GM23248 (cell line): ENCODE results near the gene FAM240B. TPM values are rescaled to one million over a fixed set of nuclear protein-coding genes. Genes with fewer than 3 reads are reported as not detected.

Experiments used
- DNase-seq: peaks from one replicate; pipeline ENCODE4 v3.0.0-alpha.2; 2015
- H2AFZ ChIP-seq: fragments of 200-600 bp; sonication (generic); 2 replicates; pipeline ENCODE4 v1.6.1; 2016; ENCODE audit warnings: antibody characterized with exemption
- H3F3A ChIP-seq: fragments of 200-600 bp; sonication (generic); 2 replicates; pipeline ENCODE4 v1.6.1; 2016; ENCODE audit warnings: mild to moderate bottlenecking, antibody characterized with exemption, mixed run types; ENCODE audit not compliant: insufficient read depth
- H3K27ac ChIP-seq: fragments of 200-600 bp; sonication (generic); 2 replicates; pipeline ENCODE4 v1.5.1; 2016; ENCODE audit warnings: mild to moderate bottlenecking
- H3K27me3 ChIP-seq: fragments of 200-600 bp; sonication (generic); replicated peaks from 2 replicates; pipeline ENCODE4 v1.6.1; 2016; ENCODE audit warnings: mild to moderate bottlenecking; ENCODE audit not compliant: insufficient read depth
- H3K36me3 ChIP-seq: fragments of 200-600 bp; sonication (generic); 2 replicates; pipeline ENCODE4 v1.6.1; 2016; ENCODE audit warnings: low read depth, mild to moderate bottlenecking
- H3K4me1 ChIP-seq: fragments of 200-600 bp; sonication (generic); 2 replicates; pipeline ENCODE4 v1.6.1; 2016; ENCODE audit warnings: mild to moderate bottlenecking; ENCODE audit not compliant: insufficient read depth
- H3K4me2 ChIP-seq: fragments of 200-600 bp; sonication (generic); one replicate; pipeline ENCODE4 v1.6.1; 2016; ENCODE audit warnings: mild to moderate bottlenecking; ENCODE audit not compliant: unreplicated experiment
- H3K4me3 ChIP-seq: fragments of 200-600 bp; sonication (generic); 2 replicates; pipeline ENCODE4 v1.5.1; 2016; ENCODE audit warnings: mild to moderate bottlenecking
- H3K79me2 ChIP-seq: fragments of 200-600 bp; sonication (generic); 2 replicates; pipeline ENCODE4 v1.6.1; 2016; ENCODE audit warnings: mild to moderate bottlenecking; ENCODE audit not compliant: insufficient read depth
- H3K9ac ChIP-seq: fragments of 200-600 bp; sonication (generic); 2 replicates; pipeline ENCODE4 v1.6.1; 2016; ENCODE audit warnings: mild to moderate bottlenecking
- H3K9me2 ChIP-seq: fragments of 200-600 bp; sonication (generic); 2 replicates; pipeline ENCODE4 v1.6.1; 2016; ENCODE audit warnings: mixed run types, mild to moderate bottlenecking, moderate library complexity; ENCODE audit not compliant: insufficient read depth
- H3K9me3 ChIP-seq: fragments of 200-600 bp; sonication (generic); one replicate; pipeline ENCODE4 v1.6.1; 2017; ENCODE audit warnings: low read depth
- H4K20me1 ChIP-seq: fragments of 200-600 bp; sonication (generic); 2 replicates; pipeline ENCODE4 v1.6.0; 2016; ENCODE audit not compliant: insufficient read depth
- EZH2 ChIP-seq: fragments of 200-600 bp; sonication (generic); IDR thresholded peaks from 2 replicates; pipeline ENCODE4 v1.6.1; 2018; ENCODE audit warnings: antibody characterized with exemption, mild to moderate bottlenecking; ENCODE audit not compliant: insufficient read depth, poor library complexity, severe bottlenecking
- EZH2phosphoT487 ChIP-seq: fragments of 200-600 bp; sonication (generic); IDR thresholded peaks from 2 replicates; pipeline ENCODE4 v1.6.1; 2018; ENCODE audit warnings: antibody characterized with exemption, moderate library complexity, mild to moderate bottlenecking, low read depth; ENCODE audit not compliant: insufficient read depth
- WGBS, 2 experiments: methylation state at CpG; one replicate each; pipeline ENCODE4 v1.1.6; 2015 to 2017; ENCODE audit warnings: low lambda C conversion rate in 2 of 2, low coverage in 1 of 2; ENCODE audit errors: missing lambda C conversion rate in 2 of 2; 5-methylcytosine and 5-hydroxymethylcytosine counted together
- in situ Hi-C: fragments of 300-500 bp; cut with MboI; formaldehyde crosslinking; loops from 2 replicates; pipeline ENCODE4 v1.15.0; 2020
- polyA plus RNA-seq: library from polyadenylated mRNA; unstranded; fragments of >200 nt; fragmentation: Nextera tagmentation; extraction: Ambion mirVana; gene quantifications from 2 replicates; pipeline ENCODE4 v1.2.1, GENCODE V29; 2016
- total RNA-seq: library from RNA; depleted of rRNA; stranded (reverse); fragments of >200 nt; shearing (Covaris generic); gene quantifications from 2 replicates; pipeline ENCODE4 v1.2.3, GENCODE V29; 2014

Gene FAM240B
- total and polyA plus RNA-seq, 2 experiments from 2014 or later: not detected

GRCh38 chr9:38692707-38693106 is 27.2 kb downstream of the FAM240B start:
- H3K27me3 ChIP-seq: no peaks in the 10 kb centered on the region; the same call in 1 of the 2 replicates
- no peak overlapping the region for H3K4me3 ChIP-seq
- H4K20me1 ChIP-seq: no peaks in the 10 kb centered on the region
- H3K36me3 ChIP-seq: no peaks in the 10 kb centered on the region
- no peak overlapping the region for H2AFZ ChIP-seq
- no peaks in the 10 kb centered on the region for H3K9me2 ChIP-seq
- H3K79me2 ChIP-seq: no peaks in the 10 kb centered on the region
- no peaks in the 10 kb centered on the region for H3K4me1 ChIP-seq
- in situ Hi-C loops: loop anchor here (10.0 kb wide), 1 partner anchor 58 kb away; no protein-coding TSS in a partner anchor
- no peaks in the 10 kb centered on the region for H3F3A ChIP-seq
- TF ChIP-seq EZH2: no peak
- DNase-seq: no peak
- H3K9me3 ChIP-seq: no peaks in the 10 kb centered on the region
- no peak overlapping the region for H3K27ac ChIP-seq
- no peak overlapping the region for H3K4me2 ChIP-seq
- H3K9ac ChIP-seq: no peak overlapping the region
- 55 to 76% methylated on average over 2 to 4 of the region's 4 CpGs for WGBS, 2 experiments

GRCh38 chr9:38690574-38690973 is 29.4 kb downstream of the FAM240B start:
- Histone ChIP-seq H3K4me1 (no peaks in the 10 kb centered on the region), H3K36me3 (no peaks in the 10 kb centered on the region), H2AFZ (no peak overlapping the region), H3K9me2 (no peaks in the 10 kb centered on the region), H3K9me3 (no peaks in the 10 kb centered on the region), H3K27me3 (no peaks in the 10 kb centered on the region; the same call in 1 of the 2 replicates), H3F3A (no peaks in the 10 kb centered on the region), H3K4me3 (no peak overlapping the region), H3K4me2 (no peak overlapping the region), H3K27ac (no peak overlapping the region), H3K79me2 (no peaks in the 10 kb centered on the region), H4K20me1 (no peaks in the 10 kb centered on the region), H3K9ac (no peak overlapping the region)
- 25 to 30% methylated on average over 2 to 3 of the region's 3 CpGs for WGBS, 2 experiments
- TF ChIP-seq EZH2phosphoT487 (no peak), EZH2 (no peak)
- in situ Hi-C loops: loop anchor here (10.0 kb wide), 1 partner anchor 56 kb away; no protein-coding TSS in a partner anchor
- DNase-seq: no peak

GRCh38 chr9:38689678-38690077 is 30.3 kb downstream of the FAM240B start:
- in situ Hi-C loops: loop anchor here (10.0 kb wide), 1 partner anchor 55 kb away; no protein-coding TSS in a partner anchor

GRCh38 chr9:38687992-38688391 is 31.9 kb downstream of the FAM240B start:
- Histone ChIP-seq H3K9ac (no peak overlapping the region), H3K9me3 (no peaks in the 10 kb centered on the region), H3K27me3 (no peaks in the 10 kb centered on the region; the same call in 1 of the 2 replicates), H3K27ac (no peak overlapping the region), H3K4me2 (no peak overlapping the region), H4K20me1 (no peaks in the 10 kb centered on the region), H3K4me1 (no peaks in the 10 kb centered on the region), H3K9me2 (no peaks in the 10 kb centered on the region), H3K36me3 (no peaks in the 10 kb centered on the region), H3K4me3 (no peak overlapping the region), H3F3A (no peaks in the 10 kb centered on the region), H3K79me2 (no peaks in the 10 kb centered on the region), H2AFZ (no peak overlapping the region)
- WGBS, 2 experiments: 50 to 59% methylated on average over 8 of the region's 8 CpGs
- no peak for DNase-seq
- in situ Hi-C loops: no loop called here
- TF ChIP-seq EZH2: no peak
- TF ChIP-seq EZH2phosphoT487: no peak

More at GRCh38 chr9:38689678-38690077, 30.3 kb downstream of the FAM240B start:
- Histone ChIP-seq H3K4me3 (no peak overlapping the region), H3K79me2 (no peaks in the 10 kb centered on the region), H3K4me2 (no peak overlapping the region), H3K9me2 (no peaks in the 10 kb centered on the region), H2AFZ (no peak overlapping the region), H4K20me1 (no peaks in the 10 kb centered on the region), H3K27ac (no peak overlapping the region), H3K27me3 (no peaks in the 10 kb centered on the region; the same call in 1 of the 2 replicates), H3K9me3 (no peaks in the 10 kb centered on the region), H3F3A (no peaks in the 10 kb centered on the region), H3K9ac (no peak overlapping the region), H3K36me3 (no peaks in the 10 kb centered on the region), H3K4me1 (no peaks in the 10 kb centered on the region)
- no peak for DNase-seq
- WGBS, 2 experiments: 0 to 1% methylated on average over 3 to 5 of the region's 5 CpGs
- TF ChIP-seq EZH2: no peak
- TF ChIP-seq EZH2phosphoT487: no peak
